Stimulated activated CD4-positive, alpha-beta T cell treated with anti-CD3 and anti-CD28 coated beads, TNF-alpha, amount 100 ng/mL, for 48 hours (primary cell): ENCODE measurements around the gene CDH11.

Source experiments
- DNase-seq, 3 donors: peaks; one replicate each; pipeline ENCODE4 v3.0.0-alpha.2; 2020; ENCODE audit warnings: low read depth in 3 of 3

CDH11 gene

GRCh38 chr16:65034915-65035314, 86.9 kb downstream of the CDH11 start:
- no peak for DNase-seq

GRCh38 chr16:65032387-65032786, 89.5 kb downstream of the CDH11 start:
- DNase-seq, result no peak

- DNase-seq, result no peak
Observed at GRCh38 chr16:65024767-65025178, 97.1 kb downstream of the CDH11 start.

GRCh38 chr16:65023802-65024201, 98.1 kb downstream of the CDH11 start:
- DNase-seq, result no peak

GRCh38 chr16:65021852-65022595, 99.8 kb downstream of the CDH11 start:
- DNase-seq, result no peak

GRCh38 chr16:65016754-65017153, 105.1 kb downstream of the CDH11 start:
- no peak for DNase-seq

- DNase-seq, result no peak
Observed at GRCh38 chr16:65015599-65015998, 106.3 kb downstream of the CDH11 start.

GRCh38 chr16:65012357-65012756, 109.5 kb downstream of the CDH11 start:
- no peak for DNase-seq

GRCh38 chr16:65010125-65010524, 111.7 kb downstream of the CDH11 start:
- no peak for DNase-seq

- no peak for DNase-seq
Observed at GRCh38 chr16:65005696-65006095, 116.2 kb downstream of the CDH11 start.

GRCh38 chr16:65004570-65004969, 117.3 kb downstream of the CDH11 start:
- no peak for DNase-seq

GRCh38 chr16:65003621-65004020, 118.2 kb downstream of the CDH11 start:
- DNase-seq, result no peak

GRCh38 chr16:65002265-65002664, 119.6 kb downstream of the CDH11 start:
- DNase-seq, result no peak

- DNase-seq, result no peak
Observed at GRCh38 chr16:65000654-65001053, 121.2 kb downstream of the CDH11 start.

GRCh38 chr16:64997751-64998150, 124.1 kb downstream of the CDH11 start:
- DNase-seq, result no peak

GRCh38 chr16:64997121-64997520, 124.7 kb downstream of the CDH11 start:
- DNase-seq, result no peak

- DNase-seq, result no peak
Observed at GRCh38 chr16:64996641-64997040, 125.2 kb downstream of the CDH11 start.

- DNase-seq, result no peak
Observed at GRCh38 chr16:64993464-64993863, 128.4 kb downstream of the CDH11 start.

- no peak for DNase-seq
Observed at GRCh38 chr16:64991001-64991400, 130.9 kb downstream of the CDH11 start.

GRCh38 chr16:64990101-64990500, 131.8 kb downstream of the CDH11 start:
- DNase-seq, result no peak

GRCh38 chr16:64989050-64989449, 132.8 kb downstream of the CDH11 start:
- no peak for DNase-seq

- DNase-seq, result no peak
Observed at GRCh38 chr16:64983963-64984362, 137.9 kb downstream of the CDH11 start.

- no peak for DNase-seq
Observed at GRCh38 chr16:64983231-64983630, 138.6 kb downstream of the CDH11 start.

- no peak for DNase-seq
Observed at GRCh38 chr16:64982581-64982980, 139.3 kb downstream of the CDH11 start.
